Fibroblast of skin of right biceps (primary cell): Measurements from ENCODE around the gene CCDC57.
"Not testable (repeated sequence)": the region's sequence is repeated elsewhere in the genome, so short reads cannot be mapped to it uniquely, and the experiment has no call there.

Source experiments
- DNase-seq: peaks from one replicate; pipeline ENCODE4 v3.0.0-alpha.2; 2013

CCDC57 gene

GRCh38 chr17:82221341-82221902 is 8.8 kb upstream of the CCDC57 start:
- no peak for DNase-seq

GRCh38 chr17:82219753-82220709 is 7.4 kb upstream of the CCDC57 start:
- DNase-seq, result no peak

GRCh38 chr17:82219083-82219482 is 6.4 kb upstream of the CCDC57 start:
- no peak for DNase-seq

GRCh38 chr17:82218349-82219075 is 5.9 kb upstream of the CCDC57 start:
- no peak for DNase-seq

- DNase-seq, result peak; percentile 91
Measured at GRCh38 chr17:82217530-82218204, 5.0 kb upstream of the CCDC57 start.

GRCh38 chr17:82217120-82217529 is 4.5 kb upstream of the CCDC57 start:
- DNase-seq, result no peak

GRCh38 chr17:82216301-82217119 is 3.9 kb upstream of the CCDC57 start:
- DNase-seq, result peak; percentile 71

- no peak for DNase-seq
Measured at GRCh38 chr17:82215972-82216300, 3.3 kb upstream of the CCDC57 start.

GRCh38 chr17:82215095-82215971 is 2.7 kb upstream of the CCDC57 start:
- peak; percentile 45 for DNase-seq

GRCh38 chr17:82214012-82214628 is 1.5 kb upstream of the CCDC57 start:
- no peak for DNase-seq

- peak; percentile 77 for DNase-seq
Measured at GRCh38 chr17:82213251-82214011, 789 bp upstream of the CCDC57 start.

GRCh38 chr17:82210655-82211054 is 2.0 kb downstream of the CCDC57 start:
- DNase-seq, result not testable (repeated sequence)

GRCh38 chr17:82205720-82206508 is 6.7 kb downstream of the CCDC57 start:
- DNase-seq, result peak; percentile 82

GRCh38 chr17:82204831-82205719 is 7.6 kb downstream of the CCDC57 start:
- DNase-seq, result peak; percentile 76

- no peak for DNase-seq
Measured at GRCh38 chr17:82203920-82204319, 8.7 kb downstream of the CCDC57 start.

GRCh38 chr17:82202981-82203380 is 9.7 kb downstream of the CCDC57 start:
- no peak for DNase-seq

GRCh38 chr17:82201498-82201910 is 11.1 kb downstream of the CCDC57 start:
- no peak for DNase-seq
